ENCODE measurements around the gene FRAT2.

Gene FRAT2

GRCh38 chr10:97334370-97335175 lies at the start of gene FRAT2:
Gene FRAT2 (minus strand): TSS chr10:97334729. CDS start chr10:97334572, 157 bp downstream.
- DNase-seq (ENCODE audit: low read depth) = peak; percentile 65

- DNase-seq (ENCODE audit: low read depth) = no peak
These were observed 49.6 kb upstream of the FRAT2 start for GRCh38 chr10:97384156-97384555.

GRCh38 chr10:97383159-97383558 lies 48.6 kb upstream of the FRAT2 start:
- DNase-seq (ENCODE audit: low read depth) = no peak

GRCh38 chr10:97381626-97382025 lies 47.1 kb upstream of the FRAT2 start:
- DNase-seq (ENCODE audit: low read depth) = no peak

GRCh38 chr10:97380516-97380915 lies 46.0 kb upstream of the FRAT2 start:
- no peak for DNase-seq (ENCODE audit: low read depth)

GRCh38 chr10:97378933-97379921 lies 44.7 kb upstream of the FRAT2 start:
- DNase-seq (ENCODE audit: low read depth) = no peak

- no peak for DNase-seq (ENCODE audit: low read depth)
These were observed 41.9 kb upstream of the FRAT2 start for GRCh38 chr10:97376413-97376812.

- no peak for DNase-seq (ENCODE audit: low read depth)
These were observed 38.9 kb upstream of the FRAT2 start for GRCh38 chr10:97373456-97373855.

GRCh38 chr10:97372233-97372875 lies 37.8 kb upstream of the FRAT2 start:
- DNase-seq (ENCODE audit: low read depth) = no peak

GRCh38 chr10:97371696-97372095 lies 37.2 kb upstream of the FRAT2 start:
- no peak for DNase-seq (ENCODE audit: low read depth)

- no peak for DNase-seq (ENCODE audit: low read depth)
These were observed 32.7 kb upstream of the FRAT2 start for GRCh38 chr10:97367126-97367649.

- DNase-seq (ENCODE audit: low read depth) = no peak
These were observed 32.0 kb upstream of the FRAT2 start for GRCh38 chr10:97366572-97366971.

- DNase-seq (ENCODE audit: low read depth) = no peak
These were observed 31.3 kb upstream of the FRAT2 start for GRCh38 chr10:97365761-97366351.

GRCh38 chr10:97363071-97363470 lies 28.5 kb upstream of the FRAT2 start:
- no peak for DNase-seq (ENCODE audit: low read depth)

- DNase-seq (ENCODE audit: low read depth) = no peak
These were observed 27.9 kb upstream of the FRAT2 start for GRCh38 chr10:97362310-97363033.

GRCh38 chr10:97361537-97361901 lies 27.0 kb upstream of the FRAT2 start:
- no peak for DNase-seq (ENCODE audit: low read depth)

- no peak for DNase-seq (ENCODE audit: low read depth)
These were observed 26.4 kb upstream of the FRAT2 start for GRCh38 chr10:97360705-97361536.

GRCh38 chr10:97358781-97359180 lies 24.3 kb upstream of the FRAT2 start:
- no peak for DNase-seq (ENCODE audit: low read depth)

GRCh38 chr10:97358349-97358748 lies 23.8 kb upstream of the FRAT2 start:
- no peak for DNase-seq (ENCODE audit: low read depth)

GRCh38 chr10:97356918-97357317 lies 22.4 kb upstream of the FRAT2 start:
- no peak for DNase-seq (ENCODE audit: low read depth)
